WTC11 (cell line): ENCODE measurements around the gene ACTN1.

Experiments
- ATF6 ChIP-seq: sonication (generic); formaldehyde crosslinking; IDR thresholded peaks from 2 replicates; pipeline ENCODE4 v1.8.1; 2023; ENCODE audit warnings: mild to moderate bottlenecking, missing genetic modification reagents
- CTCF ChIP-seq: fragments of 200-600 bp; IDR thresholded peaks from 2 replicates; pipeline ENCODE4 v1.8.0; 2022; ENCODE audit warnings: antibody characterized with exemption
- JUN ChIP-seq: sonication (generic); formaldehyde crosslinking; IDR thresholded peaks from 2 replicates; pipeline ENCODE4 v1.8.0; 2023; ENCODE audit warnings: mild to moderate bottlenecking, missing genetic modification reagents
- RELA ChIP-seq: sonication (generic); formaldehyde crosslinking; IDR thresholded peaks from 2 replicates; pipeline ENCODE4 v1.8.1; 2022; ENCODE audit warnings: missing genetic modification reagents, mild to moderate bottlenecking, borderline replicate concordance
- USF2 ChIP-seq: sonication (generic); formaldehyde crosslinking; IDR thresholded peaks from 2 replicates; pipeline ENCODE4 v1.8.1; 2023; ENCODE audit warnings: mild to moderate bottlenecking, missing genetic modification reagents, moderate library complexity
- ZBTB43 ChIP-seq: sonication (generic); formaldehyde crosslinking; IDR thresholded peaks from 2 replicates; pipeline ENCODE4 v1.8.1; 2023; ENCODE audit warnings: mild to moderate bottlenecking, missing genetic modification reagents
- ZNF138 ChIP-seq: sonication (generic); formaldehyde crosslinking; conservative IDR thresholded peaks from 2 replicates; pipeline ENCODE4 v1.8.1; 2022; ENCODE audit warnings: mild to moderate bottlenecking, moderate library complexity, missing genetic modification reagents
- ZNF512 ChIP-seq: sonication (generic); formaldehyde crosslinking; IDR thresholded peaks from 2 replicates; pipeline ENCODE4 v1.8.1; 2022; ENCODE audit warnings: missing genetic modification reagents, borderline replicate concordance

GRCh38 chr14:68979021-68979721, at the start of gene ACTN1:
- no peak for TF ChIP-seq CTCF
- TF ChIP-seq ZBTB43 (CRISPR knock-in tag), result peak; percentile 82; the same call in 1 of the 2 replicates
- peak; percentile 83 for TF ChIP-seq USF2
- TF ChIP-seq ZNF512 (CRISPR knock-in tag), result no peak
- TF ChIP-seq ZNF138, result no peak
- TF ChIP-seq ATF6 (CRISPR knock-in tag), result no peak
- TF ChIP-seq RELA (CRISPR knock-in tag), result no peak
- no peak for TF ChIP-seq JUN (CRISPR knock-in tag)
